K562 (cell line): ENCODE measurements around the gene PARD3B. TPM values are rescaled to one million over a fixed set of nuclear protein-coding genes. Genes with fewer than 3 reads are reported as not detected.

Source experiments
- ARHGAP35 ChIP-seq: fragments of 450-650 bp; IDR thresholded peaks from 2 replicates; pipeline ENCODE4 v1.6.1; 2018; ENCODE audit not compliant: partially characterized antibody
- ARID2 ChIP-seq: fragments of 450-650 bp; IDR thresholded peaks from 2 replicates; pipeline ENCODE4 v1.6.1; 2017; ENCODE audit warnings: antibody characterized with exemption, mild to moderate bottlenecking
- CBFA2T3 ChIP-seq: fragments of 450-650 bp; IDR thresholded peaks from 2 replicates; pipeline ENCODE4 v1.6.1; 2017
- CEBPG ChIP-seq, 3 experiments: fragments of 200-800 bp in 1 of 3; sonication (Bioruptor generic) in 1 of 3; sonication (generic) in 1 of 3; formaldehyde crosslinking in 1 of 3; IDR thresholded peaks in 2 of 3; conservative IDR thresholded peaks in 1 of 3; 2 replicates each; pipeline versions ENCODE4 v1.6.1 to v1.8.0; 2016 to 2022; ENCODE audit warnings: missing compliant biosample characterization in 2 of 3, missing genetic modification characterization in 2 of 3, mild to moderate bottlenecking in 1 of 3, missing genetic modification reagents in 1 of 3
- CHD1 ChIP-seq: fragments of 200-600 bp; sonication (generic); IDR thresholded peaks from one replicate; pipeline ENCODE4 v1.6.1; 2012; ENCODE audit warnings: mild to moderate bottlenecking, moderate library complexity, low read length, inconsistent platforms
- DPF2 ChIP-seq: fragments of 450-650 bp; IDR thresholded peaks from 2 replicates; pipeline ENCODE4 v1.6.1; 2016
- FIP1L1 ChIP-seq: fragments of 200-400 bp; formaldehyde crosslinking; IDR thresholded peaks from 2 replicates; pipeline ENCODE4 v1.6.1; 2018; ENCODE audit warnings: mild to moderate bottlenecking, low read depth, low read length; ENCODE audit not compliant: poor library complexity, severe bottlenecking
- FOXJ2 ChIP-seq: fragments of 200-800 bp; sonication (Bioruptor generic); IDR thresholded peaks from 2 replicates; pipeline ENCODE4 v1.6.1; 2016; ENCODE audit warnings: missing genetic modification characterization, missing compliant biosample characterization
- FOXK1 ChIP-seq: sonication (generic); formaldehyde crosslinking; IDR thresholded peaks from 2 replicates; pipeline ENCODE4 v1.8.0; 2022; ENCODE audit warnings: missing genetic modification reagents, mild to moderate bottlenecking, borderline replicate concordance
- FOXP1 ChIP-seq: sonication (generic); formaldehyde crosslinking; IDR thresholded peaks from 2 replicates; pipeline ENCODE4 v1.8.0; 2022; ENCODE audit warnings: mild to moderate bottlenecking, missing genetic modification reagents
- GTF2E2 ChIP-seq: fragments of 200-800 bp; sonication (Bioruptor generic); IDR thresholded peaks from 2 replicates; pipeline ENCODE4 v1.6.1; 2016; ENCODE audit warnings: missing genetic modification characterization, missing compliant biosample characterization
- HNRNPUL1 ChIP-seq: fragments of 200-400 bp; formaldehyde crosslinking; IDR thresholded peaks from 2 replicates; pipeline ENCODE4 v1.6.1; 2017; ENCODE audit warnings: low read length
- MECOM ChIP-seq: fragments of 250-450 bp; sonication (Bioruptor Pico); IDR thresholded peaks from 2 replicates; pipeline ENCODE4 v1.8.0; 2022; ENCODE audit warnings: inconsistent platforms
- MYBL2 ChIP-seq, 2 experiments: fragments of 450-650 bp in 1 of 2; sonication (generic) in 1 of 2; formaldehyde crosslinking in 1 of 2; IDR thresholded peaks; 2 replicates each; pipeline versions ENCODE4 v1.6.1 to v1.8.1; 2017 to 2022; ENCODE audit warnings: borderline replicate concordance in 1 of 2, inconsistent platforms in 1 of 2, low read depth in 1 of 2, mild to moderate bottlenecking in 1 of 2, missing genetic modification reagents in 1 of 2, moderate library complexity in 1 of 2
- POLR2G ChIP-seq: fragments of 200-400 bp; formaldehyde crosslinking; IDR thresholded peaks from 2 replicates; pipeline ENCODE4 v1.6.1; 2017; ENCODE audit warnings: low read depth, mild to moderate bottlenecking, antibody characterized with exemption, low read length, moderate library complexity
- POLR2H ChIP-seq: IDR thresholded peaks from 2 replicates; pipeline ENCODE4 v1.6.1; 2016; ENCODE audit warnings: missing genetic modification characterization, low read depth, mild to moderate bottlenecking, control low read depth, missing compliant biosample characterization, moderate library complexity
- SMARCA4 ChIP-seq: fragments of 450-650 bp; IDR thresholded peaks from 2 replicates; pipeline ENCODE4 v1.6.1; 2016
- SUPT5H ChIP-seq: fragments of 450-650 bp; IDR thresholded peaks from 2 replicates; pipeline ENCODE4 v1.6.1; 2016
- TRIM28 ChIP-seq: fragments of 450-650 bp; IDR thresholded peaks from 2 replicates; pipeline ENCODE4 v1.6.1; 2017
- ZNF583 ChIP-seq: fragments of 250-450 bp; sonication (Bioruptor Pico); IDR thresholded peaks from 2 replicates; pipeline ENCODE4 v1.4.0; 2020
- ZNF766 ChIP-seq: fragments of 200-800 bp; sonication (Bioruptor generic); conservative IDR thresholded peaks from 2 replicates; pipeline ENCODE4 v1.6.1; 2016; ENCODE audit warnings: missing genetic modification characterization, missing compliant biosample characterization
- polyA plus RNA-seq, 8 experiments: library from polyadenylated mRNA; depleted of rRNA in 4 of 8; stranded (reverse) in 5 of 8; unstranded in 3 of 8; fragments of >200 nt; fragmentation: Nextera tagmentation in 2 of 8; fragmentation: Illumina TruSeq in 1 of 8; extraction: Ambion mirVana in 2 of 8; extraction: Trizol in 1 of 8; gene quantifications; 2 replicates each; pipeline versions ENCODE4 v1.2.1 to v1.2.3, GENCODE V29; 2011 to 2014; ENCODE audit warnings: inconsistent platforms in 1 of 8, missing spikeins in 1 of 8
- total RNA-seq, 7 experiments: library from RNA; depleted of rRNA in 6 of 7; stranded (reverse); fragments of >200 nt in 6 of 7; fragmentation: Illumina TruSeq in 2 of 7; extraction: Trizol in 2 of 7; gene quantifications; 2 replicates each; pipeline versions ENCODE4 v1.2.1 to v1.2.3, GENCODE V29; 2011 to 2021; ENCODE audit warnings: low replicate concordance in 1 of 7
- TF ChIP-seq, protein P1 (sequence below), 2 experiments: fragments of 150-350 bp in 1 of 2; IDR thresholded peaks; 2 replicates each; pipeline ENCODE4 v1.6.1; 2012 to 2016; ENCODE audit warnings: low read depth in 2 of 2, low read length in 2 of 2, mild to moderate bottlenecking in 1 of 2, moderate library complexity in 1 of 2
- TF ChIP-seq, protein P2 (sequence below): sonication (generic); formaldehyde crosslinking; IDR thresholded peaks from 2 replicates; pipeline ENCODE4 v1.8.1; 2022; ENCODE audit warnings: missing genetic modification reagents

PARD3B gene
- total and polyA plus RNA-seq, 9 of the 15 experiments (the other 6 are each of a cell fraction or from before 2014, with no cell fraction given): 0.15 to 3.0 (median 1.1) TPM

DNA sequence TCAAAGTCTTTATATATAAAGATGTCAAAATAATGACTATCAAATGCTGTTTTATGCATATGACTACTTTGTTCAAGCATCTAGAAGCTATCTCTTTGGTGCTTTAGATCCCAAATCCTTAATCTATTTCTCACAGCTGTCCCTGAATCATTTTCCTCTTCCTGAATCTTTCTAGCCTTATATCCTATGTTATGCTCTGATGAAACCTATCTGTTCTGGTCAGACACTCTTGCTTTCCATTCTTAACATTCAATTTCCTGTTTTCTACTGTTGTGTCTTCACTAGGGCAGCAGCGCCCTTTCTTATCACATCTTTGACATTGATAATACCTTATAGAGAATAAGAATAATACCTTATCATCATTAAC lies 6.3 kb upstream of the PARD3B start (continued):
- TF ChIP-seq, protein P1, sequence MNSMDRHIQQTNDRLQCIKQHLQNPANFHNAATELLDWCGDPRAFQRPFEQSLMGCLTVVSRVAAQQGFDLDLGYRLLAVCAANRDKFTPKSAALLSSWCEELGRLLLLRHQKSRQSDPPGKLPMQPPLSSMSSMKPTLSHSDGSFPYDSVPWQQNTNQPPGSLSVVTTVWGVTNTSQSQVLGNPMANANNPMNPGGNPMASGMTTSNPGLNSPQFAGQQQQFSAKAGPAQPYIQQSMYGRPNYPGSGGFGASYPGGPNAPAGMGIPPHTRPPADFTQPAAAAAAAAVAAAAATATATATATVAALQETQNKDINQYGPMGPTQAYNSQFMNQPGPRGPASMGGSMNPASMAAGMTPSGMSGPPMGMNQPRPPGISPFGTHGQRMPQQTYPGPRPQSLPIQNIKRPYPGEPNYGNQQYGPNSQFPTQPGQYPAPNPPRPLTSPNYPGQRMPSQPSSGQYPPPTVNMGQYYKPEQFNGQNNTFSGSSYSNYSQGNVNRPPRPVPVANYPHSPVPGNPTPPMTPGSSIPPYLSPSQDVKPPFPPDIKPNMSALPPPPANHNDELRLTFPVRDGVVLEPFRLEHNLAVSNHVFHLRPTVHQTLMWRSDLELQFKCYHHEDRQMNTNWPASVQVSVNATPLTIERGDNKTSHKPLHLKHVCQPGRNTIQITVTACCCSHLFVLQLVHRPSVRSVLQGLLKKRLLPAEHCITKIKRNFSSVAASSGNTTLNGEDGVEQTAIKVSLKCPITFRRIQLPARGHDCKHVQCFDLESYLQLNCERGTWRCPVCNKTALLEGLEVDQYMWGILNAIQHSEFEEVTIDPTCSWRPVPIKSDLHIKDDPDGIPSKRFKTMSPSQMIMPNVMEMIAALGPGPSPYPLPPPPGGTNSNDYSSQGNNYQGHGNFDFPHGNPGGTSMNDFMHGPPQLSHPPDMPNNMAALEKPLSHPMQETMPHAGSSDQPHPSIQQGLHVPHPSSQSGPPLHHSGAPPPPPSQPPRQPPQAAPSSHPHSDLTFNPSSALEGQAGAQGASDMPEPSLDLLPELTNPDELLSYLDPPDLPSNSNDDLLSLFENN (IDR thresholded peaks at IDR 0.05; ENCODE audit: low read depth in 2 of 2, low read length in 2 of 2): 0 out of 4 replicates have a peak, but pooled peaks of 1 of the 2 experiments have one; percentile 21
- TF ChIP-seq SMARCA4: peak; percentile 76
- TF ChIP-seq ZNF583 (CRISPR knock-in tag): no peak
- no peak for TF ChIP-seq HNRNPUL1
- no peak for TF ChIP-seq FOXK1 (CRISPR knock-in tag)
- TF ChIP-seq FOXJ2: no peak
- TF ChIP-seq POLR2G: no peak
- TF ChIP-seq, protein P2, sequence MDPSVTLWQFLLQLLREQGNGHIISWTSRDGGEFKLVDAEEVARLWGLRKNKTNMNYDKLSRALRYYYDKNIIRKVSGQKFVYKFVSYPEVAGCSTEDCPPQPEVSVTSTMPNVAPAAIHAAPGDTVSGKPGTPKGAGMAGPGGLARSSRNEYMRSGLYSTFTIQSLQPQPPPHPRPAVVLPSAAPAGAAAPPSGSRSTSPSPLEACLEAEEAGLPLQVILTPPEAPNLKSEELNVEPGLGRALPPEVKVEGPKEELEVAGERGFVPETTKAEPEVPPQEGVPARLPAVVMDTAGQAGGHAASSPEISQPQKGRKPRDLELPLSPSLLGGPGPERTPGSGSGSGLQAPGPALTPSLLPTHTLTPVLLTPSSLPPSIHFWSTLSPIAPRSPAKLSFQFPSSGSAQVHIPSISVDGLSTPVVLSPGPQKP: no peak
- TF ChIP-seq FOXP1 (CRISPR knock-in tag): no peak
- 0 out of 2 replicates have a peak, but pooled peaks have one; percentile 17 for TF ChIP-seq POLR2H (tag)
- no peak for TF ChIP-seq GTF2E2 (tag)
- no peak for TF ChIP-seq MYBL2 (IDR thresholded peaks at IDR 0.05; ENCODE audit: low read depth)
- no peak for TF ChIP-seq MYBL2 (CRISPR knock-in tag; IDR thresholded peaks at IDR 0.05; ENCODE audit: borderline replicate concordance)
- no peak for TF ChIP-seq SUPT5H
- no peak for TF ChIP-seq ZNF766 (CRISPR knock-in tag)
- no peak for TF ChIP-seq MECOM
- TF ChIP-seq CEBPG (CRISPR knock-in tag; IDR thresholded peaks at IDR 0.05): no peak
- no peak for TF ChIP-seq CEBPG (tag; conservative IDR thresholded peaks at IDR 0.05 in 1 of 2, IDR thresholded peaks at IDR 0.05 in 1 of 2)
- no peak for TF ChIP-seq ARID2
- no peak for TF ChIP-seq TRIM28
- TF ChIP-seq DPF2: peak; percentile 70
- TF ChIP-seq ARHGAP35: no peak
- TF ChIP-seq FIP1L1: no peak
- peak; percentile 90 for TF ChIP-seq CBFA2T3
- no peak for TF ChIP-seq CHD1
